ENCODE data around the gene CAMK2A. TPM values are rescaled to one million over a fixed set of nuclear protein-coding genes. Genes with fewer than 3 reads are reported as not detected.
"Not testable (repeated sequence)": the region's sequence is repeated elsewhere in the genome, so short reads cannot be mapped to it uniquely, and the experiment has no call there.

The CAMK2A gene
- total RNA-seq, 1 donor from 2014 or later, result 0.30 TPM

GRCh38 chr5:150249744-150250143 is 39.8 kb downstream of the CAMK2A start:
- Mint-ChIP-seq H3K4me1 (peaks cover 27% of the 10 kb centered on the region), H3K4me3 (no peak overlapping the region), H3K9me3 (no peaks in the 10 kb centered on the region), H3K27ac (ENCODE audit: unreplicated experiment) (peak overlapping the region; percentile 83), H3K27me3 (ENCODE audit: low read depth) (peaks cover 22% of the 10 kb centered on the region), H3K36me3 (ENCODE audit: low read depth) (no peaks in the 10 kb centered on the region)
- DNase-seq (ENCODE audit: low read depth, low spot score), result no peak
- TF ChIP-seq CTCF (conservative IDR thresholded peaks at IDR 0.05), result no peak

GRCh38 chr5:150248946-150249345 is 40.6 kb downstream of the CAMK2A start:
- no peaks in the 10 kb centered on the region for H3K36me3 Mint-ChIP-seq (ENCODE audit: low read depth)
- TF ChIP-seq CTCF (conservative IDR thresholded peaks at IDR 0.05), result no peak

DNA sequence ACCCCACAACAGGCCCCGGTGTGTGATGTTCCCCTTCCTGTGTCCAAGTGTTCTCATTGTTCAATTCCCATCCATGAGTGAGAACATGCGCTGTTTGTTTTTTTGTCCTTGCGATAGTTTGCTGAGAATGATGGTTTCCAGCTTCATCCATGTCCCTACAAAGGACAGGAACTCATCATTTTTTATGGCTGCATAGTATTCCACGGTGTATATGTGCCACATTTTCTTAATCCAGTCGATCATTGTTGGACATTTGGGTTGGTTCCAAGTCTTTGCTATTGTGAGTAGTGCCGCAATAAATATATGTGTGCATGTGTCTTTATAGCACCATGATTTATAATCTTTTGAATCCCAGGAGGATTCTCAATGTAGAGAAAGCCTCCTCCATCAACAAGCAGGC is 41.1 kb downstream of the CAMK2A start:
- H3K4me3 Mint-ChIP-seq; H3K36me3 Mint-ChIP-seq (ENCODE audit: low read depth); H3K9me3 Mint-ChIP-seq; H3K27ac Mint-ChIP-seq (ENCODE audit: unreplicated experiment); DNase-seq (ENCODE audit: low read depth, low spot score): not testable (repeated sequence)
- Mint-ChIP-seq H3K4me1 (peaks cover 21% of the 10 kb centered on the region), H3K27me3 (ENCODE audit: low read depth) (peaks cover 19% of the 10 kb centered on the region)

More at GRCh38 chr5:150248946-150249345, 40.6 kb downstream of the CAMK2A start:
- Mint-ChIP-seq H3K27ac (ENCODE audit: unreplicated experiment) (no peak overlapping the region), H3K4me1 (peaks cover 23% of the 10 kb centered on the region), H3K4me3 (no peak overlapping the region), H3K27me3 (ENCODE audit: low read depth) (peaks cover 21% of the 10 kb centered on the region), H3K9me3 (no peaks in the 10 kb centered on the region)
- no peak for DNase-seq (ENCODE audit: low read depth, low spot score)

DNA sequence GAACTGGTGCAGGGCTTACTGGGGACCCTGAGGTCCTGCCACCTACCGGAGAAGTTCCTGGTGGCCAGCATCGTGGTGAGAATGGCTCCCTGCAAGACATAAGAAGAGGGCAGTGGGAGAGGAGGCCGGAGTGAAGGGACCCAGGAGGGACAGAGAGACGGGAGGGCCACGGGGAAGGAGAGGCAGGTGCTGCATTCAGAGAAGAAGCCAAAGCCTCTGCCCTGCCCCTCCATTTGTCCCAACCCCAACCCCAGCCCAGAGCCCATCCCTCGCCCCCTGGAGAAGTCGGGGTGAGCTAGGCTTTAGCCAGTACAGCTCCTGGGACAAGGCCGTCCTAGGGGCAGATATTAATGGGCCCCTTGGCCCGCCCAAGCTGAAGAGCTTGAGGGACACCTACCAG is 41.8 kb downstream of the CAMK2A start:
- H3K4me3 Mint-ChIP-seq, result no peak overlapping the region
- no peaks in the 10 kb centered on the region for H3K36me3 Mint-ChIP-seq (ENCODE audit: low read depth)
- no peak overlapping the region for H3K27ac Mint-ChIP-seq (ENCODE audit: unreplicated experiment)
- peaks cover 26% of the 10 kb centered on the region for H3K4me1 Mint-ChIP-seq
- no peak for DNase-seq (ENCODE audit: low read depth, low spot score)
- no peak for TF ChIP-seq CTCF (conservative IDR thresholded peaks at IDR 0.05)
- H3K27me3 Mint-ChIP-seq (ENCODE audit: low read depth), result peaks cover 21% of the 10 kb centered on the region
- no peaks in the 10 kb centered on the region for H3K9me3 Mint-ChIP-seq

DNA sequence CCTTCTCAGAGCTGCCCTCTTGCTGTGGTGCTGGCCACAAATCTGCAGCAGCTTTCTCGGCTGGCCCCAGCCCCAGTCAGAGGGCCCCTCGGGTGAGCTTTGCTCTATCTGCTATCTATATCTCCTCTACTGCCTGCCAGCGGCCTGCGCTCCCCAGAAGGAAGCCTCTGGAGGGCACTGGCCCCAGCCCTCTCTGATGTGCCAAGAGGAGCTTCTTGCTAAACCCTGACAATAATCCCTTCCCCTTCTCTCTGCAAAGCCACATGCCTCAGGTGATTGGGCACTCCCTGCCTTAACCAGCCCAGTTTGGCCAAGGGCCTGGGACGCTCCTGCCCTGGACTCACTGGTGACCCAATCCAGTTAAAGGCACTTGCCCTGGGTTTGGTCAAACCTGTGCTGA is 42.7 kb downstream of the CAMK2A start:
- DNase-seq (ENCODE audit: low read depth, low spot score), result no peak
- H3K4me1 Mint-ChIP-seq, result peaks cover 30% of the 10 kb centered on the region
- H3K9me3 Mint-ChIP-seq, result no peaks in the 10 kb centered on the region
- H3K36me3 Mint-ChIP-seq (ENCODE audit: low read depth), result no peaks in the 10 kb centered on the region
- no peak for TF ChIP-seq CTCF (conservative IDR thresholded peaks at IDR 0.05)
- peak overlapping the region; percentile 68 for H3K27ac Mint-ChIP-seq (ENCODE audit: unreplicated experiment)
- peaks cover 20% of the 10 kb centered on the region for H3K27me3 Mint-ChIP-seq (ENCODE audit: low read depth)
- H3K4me3 Mint-ChIP-seq, result no peak overlapping the region

GRCh38 chr5:150246429-150246828 is 43.1 kb downstream of the CAMK2A start:
- Mint-ChIP-seq H3K27ac (ENCODE audit: unreplicated experiment) (no peak overlapping the region), H3K9me3 (no peaks in the 10 kb centered on the region), H3K4me1 (peaks cover 32% of the 10 kb centered on the region), H3K36me3 (ENCODE audit: low read depth) (no peaks in the 10 kb centered on the region), H3K27me3 (ENCODE audit: low read depth) (peaks cover 18% of the 10 kb centered on the region), H3K4me3 (no peak overlapping the region)
- TF ChIP-seq CTCF (conservative IDR thresholded peaks at IDR 0.05), result no peak
- no peak for DNase-seq (ENCODE audit: low read depth, low spot score)

All from neural crest cell (in vitro differentiated cells).